Fibroblast of villous mesenchyme (primary cell): ENCODE measurements around the gene CITED2. TPM values are rescaled to one million over a fixed set of nuclear protein-coding genes. Genes with fewer than 3 reads are reported as not detected.

ENCODE experiments used
- DNase-seq: peaks from one replicate; pipeline ENCODE4 v3.0.0-alpha.2; 2010; ENCODE audit warnings: low read depth
- H3K4me3 ChIP-seq: 2 replicates; pipeline ENCODE4 v1.5.1; 2011; ENCODE audit warnings: low read depth, mild to moderate bottlenecking, low read length
- CTCF ChIP-seq: IDR thresholded peaks from 2 replicates; pipeline ENCODE4 v1.5.1; 2012; ENCODE audit warnings: low read depth, mild to moderate bottlenecking, low read length; ENCODE audit not compliant: insufficient read depth
- total RNA-seq: library from RNA; depleted of rRNA; stranded (reverse); fragments of >200 nt; gene quantifications from 2 replicates; pipeline ENCODE4 v1.2.3, GENCODE V29; 2012

Gene CITED2
- total RNA-seq, 1 donor: 793 TPM

- DNase-seq: no peak
- TF ChIP-seq CTCF: no peak
- H3K4me3 ChIP-seq: peak overlapping the region; percentile 98
Measured at GRCh38 chr6:139370999-139371345, 3.5 kb downstream of the CITED2 start.

- TF ChIP-seq CTCF: no peak
- peak; percentile 96 for DNase-seq
- H3K4me3 ChIP-seq: peak overlapping the region; percentile 98
Measured at GRCh38 chr6:139370283-139370998, 4.0 kb downstream of the CITED2 start.

- TF ChIP-seq CTCF: peak; percentile 63
- DNase-seq: peak; percentile 99
- H3K4me3 ChIP-seq: no peak overlapping the region
Measured at GRCh38 chr6:139369568-139370282, 4.7 kb downstream of the CITED2 start.

- no peak overlapping the region for H3K4me3 ChIP-seq
- peak; percentile 36 for DNase-seq
- TF ChIP-seq CTCF: no peak
Measured at GRCh38 chr6:139369068-139369467, 5.4 kb downstream of the CITED2 start.

- no peak overlapping the region for H3K4me3 ChIP-seq
- no peak for DNase-seq
- TF ChIP-seq CTCF: no peak
Measured at GRCh38 chr6:139368661-139369060, 5.8 kb downstream of the CITED2 start.

- peak; percentile 43 for DNase-seq
- TF ChIP-seq CTCF: no peak
- no peak overlapping the region for H3K4me3 ChIP-seq
Measured at GRCh38 chr6:139367810-139368351, 6.6 kb downstream of the CITED2 start.
